Skeletal muscle satellite cell (primary cell): ENCODE results near the gene DPF3. TPM values are rescaled to one million over a fixed set of nuclear protein-coding genes. Genes with fewer than 3 reads are reported as not detected.

Source experiments
- H3K27me3 ChIP-seq: 2 replicates; pipeline ENCODE4 v1.7.0; 2013; ENCODE audit warnings: low read length; ENCODE audit not compliant: control insufficient read depth, insufficient read depth
- H3K36me3 ChIP-seq: 2 replicates; pipeline ENCODE4 v1.7.0; 2013; ENCODE audit warnings: mild to moderate bottlenecking, control low read depth, low read length; ENCODE audit not compliant: insufficient read depth
- H3K4me1 ChIP-seq: 2 replicates; pipeline ENCODE4 v1.7.0; 2013; ENCODE audit warnings: low read length; ENCODE audit not compliant: control insufficient read depth, insufficient read depth
- H3K4me2 ChIP-seq: 2 replicates; pipeline ENCODE4 v1.7.0; 2013; ENCODE audit warnings: mild to moderate bottlenecking, low read length
- H3K4me3 ChIP-seq: 2 replicates; pipeline ENCODE4 v1.7.0; 2013; ENCODE audit warnings: low read length
- H3K9ac ChIP-seq: 2 replicates; pipeline ENCODE4 v1.7.0; 2013; ENCODE audit warnings: mild to moderate bottlenecking, low read depth, low read length, moderate library complexity
- H3K9me3 ChIP-seq: replicated peaks from 2 replicates; pipeline ENCODE4 v1.7.0; 2013; ENCODE audit warnings: mild to moderate bottlenecking, control low read depth, low read length
- total RNA-seq: library from RNA; depleted of rRNA; stranded (reverse); fragments of >200 nt; gene quantifications from 2 replicates; pipeline ENCODE4 v1.2.3, GENCODE V29; 2012; rRNA removed

Gene DPF3
- 2.0 and 3.3 TPM in 2 replicates for total RNA-seq

GRCh38 chr14:72893636-72894322 lies at the start of gene DPF3:
DPF3 (minus strand) TSS chr14:72894101; CDS start chr14:72894088, 13 bp downstream.
- Histone ChIP-seq H3K9ac (peak within 1 kb of the TSS; percentile 81), H3K4me1 (peaks cover 10% of the 10 kb centered on the region), H3K4me2 (peak within 1 kb of the TSS; percentile 100), H3K4me3 (peak within 1 kb of the TSS; percentile 78), H3K27me3 (no peaks in the 10 kb centered on the region), H3K36me3 (no peaks in the 10 kb centered on the region), H3K9me3 (no peaks in the 10 kb centered on the region)

- Histone ChIP-seq H3K9ac (no peak overlapping the region), H3K9me3 (no peaks in the 10 kb centered on the region), H3K4me2 (no peak overlapping the region), H3K27me3 (no peaks in the 10 kb centered on the region), H3K4me1 (no peaks in the 10 kb centered on the region), H3K36me3 (peaks cover 61% of the 10 kb centered on the region), H3K4me3 (no peak overlapping the region)
Observed at GRCh38 chr14:72942934-72943333, 49.0 kb upstream of the DPF3 start.

DNA sequence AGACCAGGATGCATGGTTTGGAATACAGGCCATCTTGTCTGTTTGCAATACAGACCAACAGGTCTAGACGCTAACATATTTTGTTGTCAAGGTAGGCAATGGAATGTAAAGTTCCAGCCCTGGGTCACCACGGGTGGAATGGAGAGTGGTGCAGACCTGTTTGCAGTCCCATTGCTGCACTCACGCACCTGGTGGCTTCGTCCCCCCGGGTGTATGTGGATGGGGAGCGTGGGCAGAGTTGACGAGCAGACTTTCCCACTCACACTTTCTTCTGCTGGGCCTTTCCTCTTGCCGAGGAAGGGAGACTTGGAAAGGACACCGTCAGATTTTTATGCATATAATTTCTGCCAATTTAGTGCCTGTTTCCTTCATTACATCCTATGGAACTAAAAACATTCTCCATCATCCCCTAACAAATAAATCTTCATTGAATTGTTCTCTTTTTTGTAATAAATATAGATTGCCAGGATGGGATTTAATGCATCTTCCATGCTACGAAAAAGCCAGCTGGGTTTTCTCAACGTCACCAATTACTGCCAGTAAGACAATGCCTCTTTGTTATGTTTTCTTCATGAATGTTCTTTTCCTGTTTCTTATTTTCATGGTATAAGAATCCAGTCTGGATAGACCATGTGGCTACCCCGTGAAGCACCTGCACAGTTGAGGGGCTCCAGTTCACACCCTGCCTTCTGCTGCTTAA lies 47.5 kb upstream of the DPF3 start:
- no peak overlapping the region for H3K4me3 ChIP-seq
- no peak overlapping the region for H3K9ac ChIP-seq
- no peaks in the 10 kb centered on the region for H3K27me3 ChIP-seq
- H3K4me2 ChIP-seq: no peak overlapping the region
- no peaks in the 10 kb centered on the region for H3K9me3 ChIP-seq
- no peaks in the 10 kb centered on the region for H3K4me1 ChIP-seq
- peaks cover 53% of the 10 kb centered on the region for H3K36me3 ChIP-seq

DNA sequence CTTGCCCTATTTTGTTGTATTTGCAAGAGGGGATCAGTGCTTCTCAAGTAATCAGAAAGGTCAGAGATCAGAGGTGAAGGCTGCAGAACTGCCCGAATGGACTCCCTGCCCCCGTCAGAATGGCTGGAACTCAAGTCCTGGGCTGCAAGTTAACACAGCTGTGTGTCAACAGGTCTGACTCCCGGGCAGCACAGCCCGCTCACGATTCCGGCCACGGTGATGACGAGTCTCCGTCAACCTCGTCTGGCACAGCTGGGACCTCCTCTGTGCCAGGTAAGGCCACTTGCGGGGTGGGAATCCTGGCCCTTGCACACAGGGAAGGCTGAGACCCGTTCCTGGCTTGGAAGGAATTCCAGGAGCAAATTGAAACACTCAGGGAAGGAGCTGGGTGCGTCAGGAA lies 45.7 kb upstream of the DPF3 start:
- no peaks in the 10 kb centered on the region for H3K4me1 ChIP-seq
- no peak overlapping the region for H3K4me2 ChIP-seq
- H3K9ac ChIP-seq: no peak overlapping the region
- H3K9me3 ChIP-seq: no peaks in the 10 kb centered on the region
- H3K4me3 ChIP-seq: no peak overlapping the region
- H3K27me3 ChIP-seq: no peaks in the 10 kb centered on the region
- H3K36me3 ChIP-seq: peaks cover 46% of the 10 kb centered on the region

- Histone ChIP-seq H3K9me3 (no peaks in the 10 kb centered on the region), H3K36me3 (peaks cover 2% of the 10 kb centered on the region), H3K4me1 (no peaks in the 10 kb centered on the region), H3K4me2 (no peak overlapping the region), H3K27me3 (no peaks in the 10 kb centered on the region), H3K9ac (no peak overlapping the region), H3K4me3 (no peak overlapping the region)
Observed at GRCh38 chr14:72932893-72933292, 39.0 kb upstream of the DPF3 start.

DNA sequence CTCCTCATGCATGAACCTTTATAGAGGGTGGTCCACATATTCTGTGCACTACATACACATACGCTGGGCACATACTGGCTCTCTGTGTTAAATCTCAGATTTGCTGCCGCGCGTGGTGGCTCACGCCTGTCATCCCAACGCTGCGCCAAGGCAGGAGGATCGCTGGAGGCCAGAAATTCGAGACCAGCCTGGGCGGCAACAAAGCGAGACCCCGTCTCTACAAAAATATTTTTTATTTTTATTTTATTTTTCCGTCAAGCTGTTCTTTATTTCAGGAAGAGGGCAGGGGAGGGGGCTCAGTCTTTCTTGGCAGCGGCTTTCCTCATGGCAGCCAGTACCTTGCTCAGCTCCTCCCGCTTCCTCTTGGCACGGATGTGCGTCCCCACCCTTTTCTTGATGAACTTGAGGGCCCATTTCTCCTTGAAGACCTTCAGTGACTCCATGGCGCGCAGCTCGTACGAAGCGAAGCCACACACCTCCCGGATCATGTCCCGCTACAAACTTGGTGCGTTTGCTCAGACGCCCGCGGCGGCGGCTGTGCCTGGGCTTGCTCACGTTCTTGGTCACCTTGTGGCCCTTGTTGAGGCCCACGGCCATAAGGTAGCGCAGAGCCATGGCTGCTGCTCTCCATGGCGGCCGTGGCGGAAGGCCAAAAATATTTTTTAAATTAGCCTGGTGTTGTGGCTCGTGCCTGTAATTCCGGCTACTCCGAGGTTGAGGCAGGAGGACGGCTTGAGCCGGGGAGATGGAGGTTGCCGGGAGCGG lies 35.6 kb upstream of the DPF3 start:
- Histone ChIP-seq H3K4me3 (no peak overlapping the region), H3K4me2 (no peak overlapping the region), H3K9ac (no peak overlapping the region), H3K4me1 (peaks cover 10% of the 10 kb centered on the region), H3K9me3 (no peaks in the 10 kb centered on the region), H3K36me3 (no peaks in the 10 kb centered on the region), H3K27me3 (no peaks in the 10 kb centered on the region)

DNA sequence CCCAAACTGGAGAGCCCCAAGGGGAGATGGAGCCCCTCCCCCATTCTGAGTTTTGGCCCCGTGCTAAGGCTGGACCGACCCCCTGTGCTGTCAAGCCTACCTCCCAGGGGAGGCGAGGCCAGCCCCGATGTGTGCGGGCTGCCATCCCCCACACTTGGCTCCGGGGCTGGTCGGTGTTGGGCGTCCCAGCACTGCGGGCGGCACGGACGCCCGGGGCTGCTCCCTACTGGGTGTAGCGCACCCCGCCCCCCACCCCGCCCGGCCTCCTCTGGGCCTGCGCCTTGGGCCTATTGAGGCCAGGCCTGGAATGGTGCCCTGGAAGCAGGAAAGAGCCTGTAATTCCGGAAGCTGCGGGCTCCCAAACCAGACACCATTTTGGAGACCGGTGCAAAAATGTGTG lies 35.0 kb upstream of the DPF3 start:
- no peak overlapping the region for H3K4me3 ChIP-seq
- no peak overlapping the region for H3K9ac ChIP-seq
- H3K36me3 ChIP-seq: no peaks in the 10 kb centered on the region

GRCh38 chr14:72926292-72927028 lies 32.6 kb upstream of the DPF3 start, which contains the start of gene DCAF4:
DCAF4 (plus strand) TSS chr14:72926464; CDS start chr14:72937979, 11,515 bp downstream.
- peak within 1 kb of the TSS; percentile 98 for H3K4me3 ChIP-seq
- no peaks in the 10 kb centered on the region for H3K27me3 ChIP-seq
- no peaks in the 10 kb centered on the region for H3K36me3 ChIP-seq
- H3K4me2 ChIP-seq: peak within 1 kb of the TSS; percentile 96
- H3K9ac ChIP-seq: peak within 1 kb of the TSS; percentile 91
- peaks cover 10% of the 10 kb centered on the region for H3K4me1 ChIP-seq
- no peaks in the 10 kb centered on the region for H3K9me3 ChIP-seq

More for the DNA sequence above, 35.0 kb upstream of the DPF3 start:
- Histone ChIP-seq H3K9me3 (no peaks in the 10 kb centered on the region), H3K4me1 (peaks cover 10% of the 10 kb centered on the region), H3K27me3 (no peaks in the 10 kb centered on the region), H3K4me2 (no peak overlapping the region)

GRCh38 chr14:72925815-72926291 lies 32.0 kb upstream of the DPF3 start:
- H3K9me3 ChIP-seq: no peaks in the 10 kb centered on the region
- H3K4me1 ChIP-seq: peaks cover 10% of the 10 kb centered on the region
- H3K36me3 ChIP-seq: no peaks in the 10 kb centered on the region
- H3K27me3 ChIP-seq: no peaks in the 10 kb centered on the region
- H3K4me2 ChIP-seq: peak overlapping the region; percentile 90
- peak overlapping the region; percentile 69 for H3K9ac ChIP-seq
- H3K4me3 ChIP-seq: peak overlapping the region; percentile 98

- H3K4me1 ChIP-seq: peaks cover 10% of the 10 kb centered on the region
- no peaks in the 10 kb centered on the region for H3K36me3 ChIP-seq
- peak overlapping the region; percentile 98 for H3K4me3 ChIP-seq
- H3K9ac ChIP-seq: peak overlapping the region; percentile 69
- H3K4me2 ChIP-seq: peak overlapping the region; percentile 90
- H3K27me3 ChIP-seq: no peaks in the 10 kb centered on the region
- H3K9me3 ChIP-seq: no peaks in the 10 kb centered on the region
Observed at GRCh38 chr14:72925171-72925759, 31.4 kb upstream of the DPF3 start.
